GM18505 (cell line): ENCODE results near the gene ZNF578.
"Not testable (repeated sequence)": the region's sequence is repeated elsewhere in the genome, so short reads cannot be mapped to it uniquely, and the experiment has no call there.

Source experiments
- ATAC-seq: cut with Tn5 transposase; IDR thresholded peaks from one replicate; pipeline ENCODE4 v1.9.1; 2021; ENCODE audit not compliant: unreplicated experiment
- POLR2A ChIP-seq: IDR thresholded peaks from 4 replicates; pipeline ENCODE4 v1.6.1; 2011; ENCODE audit warnings: borderline replicate concordance; ENCODE audit not compliant: insufficient read depth, insufficient read length; ENCODE audit errors: extremely low read depth

The ZNF578 gene

GRCh38 chr19:52453324-52454094 is at the start of gene ZNF578:
TSS of gene ZNF578 (plus strand) at chr19:52453553. CDS start at chr19:52501846, 48,293 bp downstream.
- ATAC-seq, result no peak
- no peak for TF ChIP-seq POLR2A

GRCh38 chr19:52410276-52410675 is 43.1 kb upstream of the ZNF578 start:
- no peak for ATAC-seq

GRCh38 chr19:52415711-52416110 is 37.6 kb upstream of the ZNF578 start:
- no peak for TF ChIP-seq POLR2A
- no peak for ATAC-seq

More at GRCh38 chr19:52410276-52410675, 43.1 kb upstream of the ZNF578 start:
- TF ChIP-seq POLR2A, result no peak

GRCh38 chr19:52428937-52429336 is 24.4 kb upstream of the ZNF578 start, which contains the start of gene ZNF534:
TSS of gene ZNF534 (plus strand) at chr19:52429148. CDS start at chr19:52431475, 2,327 bp downstream.
- ATAC-seq, result no peak
- no peak for TF ChIP-seq POLR2A

- ATAC-seq, result no peak
- TF ChIP-seq POLR2A, result no peak
Observed at GRCh38 chr19:52442179-52442578, 11.2 kb upstream of the ZNF578 start.

- ATAC-seq, result no peak
- no peak for TF ChIP-seq POLR2A
Observed at GRCh38 chr19:52444506-52444905, 8.8 kb upstream of the ZNF578 start.

- TF ChIP-seq POLR2A, result no peak
- ATAC-seq, result no peak
Observed at GRCh38 chr19:52451241-52451640, 2.1 kb upstream of the ZNF578 start.

GRCh38 chr19:52464798-52465470 is 11.6 kb downstream of the ZNF578 start:
- no peak for TF ChIP-seq POLR2A
- no peak for ATAC-seq

GRCh38 chr19:52473655-52474350 is 20.4 kb downstream of the ZNF578 start:
- TF ChIP-seq POLR2A, result no peak
- ATAC-seq, result no peak

GRCh38 chr19:52474351-52475127 is 21.2 kb downstream of the ZNF578 start:
- TF ChIP-seq POLR2A, result no peak
- no peak for ATAC-seq

- ATAC-seq, result not testable (repeated sequence)
Observed at GRCh38 chr19:52484111-52484743, 30.9 kb downstream of the ZNF578 start.

GRCh38 chr19:52485064-52485463 is 31.7 kb downstream of the ZNF578 start:
- not testable (repeated sequence) for ATAC-seq

- ATAC-seq, result not testable (repeated sequence)
Observed at GRCh38 chr19:52485561-52486240, 32.3 kb downstream of the ZNF578 start.
